GM18867 (cell line): ENCODE data around the gene TATDN3.
"Not testable (repeated sequence)": the region's sequence is repeated elsewhere in the genome, so short reads cannot be mapped to it uniquely, and the experiment has no call there.

Source experiments
- ATAC-seq: cut with Tn5 transposase; IDR thresholded peaks from one replicate; pipeline ENCODE4 v1.9.1; 2021; ENCODE audit warnings: mild to moderate bottlenecking, moderate library complexity; ENCODE audit not compliant: unreplicated experiment

The TATDN3 gene

GRCh38 chr1:212791676-212792395 is at the start of gene TATDN3, which contains the start of gene NSL1:
Gene TATDN3 (plus strand): TSS chr1:212791894. CDS start chr1:212791922, 28 bp downstream.
Gene NSL1 (minus strand): TSS chr1:212791777. CDS start chr1:212791763, 14 bp downstream.
- ATAC-seq: peak; percentile 64

GRCh38 chr1:212743901-212744475 is 47.7 kb upstream of the TATDN3 start:
- ATAC-seq: no peak

GRCh38 chr1:212745303-212745702 is 46.4 kb upstream of the TATDN3 start:
- no peak for ATAC-seq

- no peak for ATAC-seq
Measured at GRCh38 chr1:212746546-212746945, 45.1 kb upstream of the TATDN3 start.

- ATAC-seq: no peak
Measured at GRCh38 chr1:212749821-212750535, 41.7 kb upstream of the TATDN3 start.

- peak; percentile 24 for ATAC-seq
Measured at GRCh38 chr1:212752252-212752933, 39.3 kb upstream of the TATDN3 start.

GRCh38 chr1:212752934-212753497 is 38.7 kb upstream of the TATDN3 start:
- peak; percentile 33 for ATAC-seq

- no peak for ATAC-seq
Measured at GRCh38 chr1:212753749-212754148, 37.9 kb upstream of the TATDN3 start.

GRCh38 chr1:212754193-212754592 is 37.5 kb upstream of the TATDN3 start:
- ATAC-seq: peak; percentile 34

GRCh38 chr1:212754680-212755079 is 37.0 kb upstream of the TATDN3 start:
- no peak for ATAC-seq

GRCh38 chr1:212759683-212760082 is 32.0 kb upstream of the TATDN3 start:
- no peak for ATAC-seq

GRCh38 chr1:212760126-212760823 is 31.4 kb upstream of the TATDN3 start:
- ATAC-seq: peak; percentile 60

GRCh38 chr1:212762234-212762633 is 29.5 kb upstream of the TATDN3 start:
- ATAC-seq: no peak

GRCh38 chr1:212762839-212763238 is 28.9 kb upstream of the TATDN3 start:
- ATAC-seq: no peak

GRCh38 chr1:212764718-212765281 is 26.9 kb upstream of the TATDN3 start:
- ATAC-seq: not testable (repeated sequence)

GRCh38 chr1:212766825-212767224 is 24.9 kb upstream of the TATDN3 start:
- ATAC-seq: not testable (repeated sequence)

- no peak for ATAC-seq
Measured at GRCh38 chr1:212769459-212770167, 22.1 kb upstream of the TATDN3 start.

GRCh38 chr1:212771341-212771740 is 20.4 kb upstream of the TATDN3 start:
- ATAC-seq: no peak

GRCh38 chr1:212773011-212773410 is 18.7 kb upstream of the TATDN3 start:
- ATAC-seq: no peak
